Smooth muscle cell (in vitro differentiated cells): ENCODE results near the gene CARD8. TPM values are rescaled to one million over a fixed set of nuclear protein-coding genes. Genes with fewer than 3 reads are reported as not detected.
"Not testable (repeated sequence)": the region's sequence is repeated elsewhere in the genome, so short reads cannot be mapped to it uniquely, and the experiment has no call there.

Experiments used
- DNase-seq: peaks from one replicate; lab custom pipeline; 2025; ENCODE audit not compliant: unreplicated experiment; lab: John Stamatoyannopoulos, UW
- H2AFZ ChIP-seq: fragments of 200-600 bp; sonication (generic); 2 replicates; pipeline ENCODE4 v1.6.0; 2016; ENCODE audit warnings: antibody characterized with exemption, low read depth, mild to moderate bottlenecking
- H3F3A ChIP-seq: fragments of 200-600 bp; sonication (generic); 2 replicates; pipeline ENCODE4 v1.6.0; 2017; ENCODE audit warnings: antibody characterized with exemption, low read depth
- H3K27ac ChIP-seq: fragments of 200-600 bp; sonication (generic); 2 replicates; pipeline ENCODE4 v1.5.1; 2016; ENCODE audit warnings: low read depth, mild to moderate bottlenecking
- H3K27me3 ChIP-seq: fragments of 200-600 bp; sonication (generic); 2 replicates; pipeline ENCODE4 v1.6.1; 2016; ENCODE audit warnings: low read depth, mild to moderate bottlenecking
- H3K36me3 ChIP-seq: fragments of 200-600 bp; sonication (generic); 2 replicates; pipeline ENCODE4 v1.5.1; 2016; ENCODE audit warnings: low read depth
- H3K4me1 ChIP-seq: fragments of 200-600 bp; sonication (generic); 2 replicates; pipeline ENCODE4 v1.5.1; 2016; ENCODE audit warnings: low read depth
- H3K4me2 ChIP-seq: fragments of 200-600 bp; sonication (generic); 2 replicates; pipeline ENCODE4 v1.6.0; 2016; ENCODE audit warnings: mild to moderate bottlenecking
- H3K4me3 ChIP-seq: fragments of 200-600 bp; sonication (generic); 2 replicates; pipeline ENCODE4 v1.5.1; 2016; ENCODE audit warnings: mild to moderate bottlenecking
- H3K79me2 ChIP-seq: fragments of 200-600 bp; sonication (generic); 2 replicates; pipeline ENCODE4 v1.6.0; 2016; ENCODE audit warnings: low read depth, mild to moderate bottlenecking
- H3K9ac ChIP-seq: fragments of 200-600 bp; sonication (generic); 2 replicates; pipeline ENCODE4 v1.6.0; 2016; ENCODE audit warnings: low read depth
- H3K9me3 ChIP-seq: fragments of 200-600 bp; sonication (generic); replicated peaks from 2 replicates; pipeline ENCODE4 v1.5.1; 2016; ENCODE audit warnings: low read depth
- H4K20me1 ChIP-seq: fragments of 200-600 bp; sonication (generic); 2 replicates; pipeline ENCODE4 v1.6.0; 2016; ENCODE audit warnings: low read depth
- CTCF ChIP-seq: fragments of 200-600 bp; sonication (generic); IDR thresholded peaks from 2 replicates; pipeline ENCODE4 v1.5.1; 2017; ENCODE audit warnings: borderline replicate concordance, mild to moderate bottlenecking, antibody characterized with exemption; ENCODE audit not compliant: insufficient read depth, poor library complexity, severe bottlenecking
- WGBS: methylation state at CpG from one replicate; pipeline ENCODE4 v1.1.7; 2016; ENCODE audit warnings: low lambda C conversion rate; 5-methylcytosine and 5-hydroxymethylcytosine counted together
- polyA plus RNA-seq: library from polyadenylated mRNA; unstranded; fragments of >200 nt; fragmentation: Nextera tagmentation; extraction: Ambion mirVana; gene quantifications from 2 replicates; pipeline ENCODE4 v1.2.1, GENCODE V29; 2016
- total RNA-seq: library from RNA; depleted of rRNA; stranded (reverse); fragments of >200 nt; gene quantifications from 2 replicates; pipeline ENCODE4 v1.2.3, GENCODE V29; 2014

The CARD8 gene
- total and polyA plus RNA-seq, 2 experiments from 2014 or later: 9.0 to 17.7 TPM

- no peaks in the 10 kb centered on the region for H3K27me3 ChIP-seq
- DNase-seq: no peak
- no peak overlapping the region for H3K4me2 ChIP-seq
- no peaks in the 10 kb centered on the region for H3K9me3 ChIP-seq
- 97% methylated on average over 5 of the region's 5 CpGs for WGBS
- H4K20me1 ChIP-seq: no peaks in the 10 kb centered on the region
- H3K27ac ChIP-seq: no peak overlapping the region
- no peaks in the 10 kb centered on the region for H3K36me3 ChIP-seq
- no peaks in the 10 kb centered on the region for H3K4me1 ChIP-seq
- no peaks in the 10 kb centered on the region for H3K79me2 ChIP-seq
- TF ChIP-seq CTCF: no peak
- H3F3A ChIP-seq: no peaks in the 10 kb centered on the region
- H3K4me3 ChIP-seq: no peak overlapping the region
- H2AFZ ChIP-seq: no peak overlapping the region
- H3K9ac ChIP-seq: no peak overlapping the region
These were observed 34.1 kb downstream of the CARD8 start for GRCh38 chr19:48221628-48222027.

GRCh38 chr19:48220784-48221183 is 34.9 kb downstream of the CARD8 start:
- H3K36me3 ChIP-seq, H3K9ac ChIP-seq, H2AFZ ChIP-seq, H3K27ac ChIP-seq, DNase-seq, H3K9me3 ChIP-seq, H3K4me3 ChIP-seq, H3K4me1 ChIP-seq, H3K27me3 ChIP-seq, H3K4me2 ChIP-seq, H4K20me1 ChIP-seq, H3F3A ChIP-seq, H3K79me2 ChIP-seq: not testable (repeated sequence)
- WGBS: 100% methylated on average over 3 of the region's 3 CpGs

- no peaks in the 10 kb centered on the region for H3F3A ChIP-seq
- WGBS: 75% methylated on average over 6 of the region's 6 CpGs
- H3K4me2 ChIP-seq: no peak overlapping the region
- no peaks in the 10 kb centered on the region for H3K27me3 ChIP-seq
- H3K9me3 ChIP-seq: no peaks in the 10 kb centered on the region
- no peak overlapping the region for H3K27ac ChIP-seq
- no peaks in the 10 kb centered on the region for H3K79me2 ChIP-seq
- H3K4me1 ChIP-seq: no peaks in the 10 kb centered on the region
- H3K36me3 ChIP-seq: no peaks in the 10 kb centered on the region
- no peak overlapping the region for H3K4me3 ChIP-seq
- no peak for TF ChIP-seq CTCF
- H2AFZ ChIP-seq: no peak overlapping the region
- DNase-seq: no peak
- H3K9ac ChIP-seq: no peak overlapping the region
- H4K20me1 ChIP-seq: no peaks in the 10 kb centered on the region
These were observed 36.7 kb downstream of the CARD8 start for GRCh38 chr19:48218997-48219396.

- no peaks in the 10 kb centered on the region for H4K20me1 ChIP-seq
- no peak for DNase-seq
- H3K4me3 ChIP-seq: no peak overlapping the region
- peak; percentile 17 for TF ChIP-seq CTCF
- H3K9me3 ChIP-seq: no peaks in the 10 kb centered on the region
- H3K79me2 ChIP-seq: no peaks in the 10 kb centered on the region
- no peaks in the 10 kb centered on the region for H3F3A ChIP-seq
- no peak overlapping the region for H3K27ac ChIP-seq
- H2AFZ ChIP-seq: no peak overlapping the region
- 47% methylated on average over 14 of the region's 14 CpGs for WGBS
- no peaks in the 10 kb centered on the region for H3K27me3 ChIP-seq
- H3K36me3 ChIP-seq: no peaks in the 10 kb centered on the region
- no peak overlapping the region for H3K9ac ChIP-seq
- no peak overlapping the region for H3K4me2 ChIP-seq
- no peaks in the 10 kb centered on the region for H3K4me1 ChIP-seq
These were observed 38.8 kb downstream of the CARD8 start for GRCh38 chr19:48216933-48217332.
